Skin epidermis (tissue), 12 donors: ENCODE measurements around the gene WDR54.

Source experiments
- H3K27ac ChIP-seq, 21 experiments: fragments of 200-600 bp; sonication (generic) in 11 of 21; one replicate each; pipeline ENCODE4 v1.5.0; 2020; ENCODE audit warnings: mild to moderate bottlenecking in 3 of 21, inconsistent platforms in 2 of 21, moderate library complexity in 2 of 21
- H3K4me3 ChIP-seq, 7 experiments: fragments of 200-600 bp; sonication (generic) in 2 of 7; one replicate each; pipeline ENCODE4 v1.5.0; 2020; ENCODE audit warnings: inconsistent platforms in 2 of 7, mild to moderate bottlenecking in 2 of 7, moderate library complexity in 1 of 7

WDR54 gene

DNA sequence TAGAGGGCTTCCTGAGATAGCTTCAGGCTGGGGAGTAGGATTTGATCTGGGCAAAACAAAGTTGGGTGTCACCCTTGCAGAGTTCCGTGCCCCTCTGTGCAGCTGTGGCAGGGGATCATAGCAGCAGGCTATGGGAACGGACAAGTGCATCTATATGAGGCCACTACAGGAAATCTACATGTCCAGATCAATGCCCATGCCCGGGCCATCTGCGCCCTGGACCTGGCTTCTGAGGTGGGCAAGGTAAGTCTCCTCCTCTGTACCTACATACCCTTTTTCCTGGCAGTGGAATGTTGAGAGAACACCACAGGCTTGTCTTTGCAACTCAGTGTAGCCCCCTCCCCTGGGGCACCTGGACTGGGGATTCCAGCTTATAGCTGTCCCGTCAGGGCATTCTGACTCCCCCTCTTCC is 3.5 kb downstream of the WDR54 start:
- Histone ChIP-seq H3K4me3 (no peak overlapping the region), H3K27ac (peak overlapping the region in 4 of 21 experiments; percentile 3 to 51 (median 30))

DNA sequence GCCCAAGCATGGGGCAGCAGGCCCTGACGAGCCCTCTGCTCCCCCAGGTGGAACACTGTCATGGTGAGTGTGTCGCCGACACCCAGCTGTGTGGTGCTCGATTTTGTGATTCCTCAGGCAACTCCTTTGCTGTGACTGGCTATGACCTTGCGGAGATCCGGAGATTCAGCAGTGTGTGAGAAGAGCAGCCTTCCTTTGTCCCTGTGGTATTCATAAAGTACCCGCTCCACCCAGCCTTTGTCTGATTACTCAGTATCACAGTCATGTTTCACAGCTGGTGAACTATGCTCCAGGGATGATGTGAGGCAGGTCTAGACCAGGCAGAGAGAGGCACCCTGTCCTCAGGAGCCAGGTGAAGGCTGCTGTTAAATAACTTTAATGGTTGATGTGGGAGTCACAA is 4.0 kb downstream of the WDR54 start:
- H3K27ac ChIP-seq, result peak overlapping the region in 4 of 21 experiments; percentile 24 to 52 (median 43)
- H3K4me3 ChIP-seq, result no peak overlapping the region

DNA sequence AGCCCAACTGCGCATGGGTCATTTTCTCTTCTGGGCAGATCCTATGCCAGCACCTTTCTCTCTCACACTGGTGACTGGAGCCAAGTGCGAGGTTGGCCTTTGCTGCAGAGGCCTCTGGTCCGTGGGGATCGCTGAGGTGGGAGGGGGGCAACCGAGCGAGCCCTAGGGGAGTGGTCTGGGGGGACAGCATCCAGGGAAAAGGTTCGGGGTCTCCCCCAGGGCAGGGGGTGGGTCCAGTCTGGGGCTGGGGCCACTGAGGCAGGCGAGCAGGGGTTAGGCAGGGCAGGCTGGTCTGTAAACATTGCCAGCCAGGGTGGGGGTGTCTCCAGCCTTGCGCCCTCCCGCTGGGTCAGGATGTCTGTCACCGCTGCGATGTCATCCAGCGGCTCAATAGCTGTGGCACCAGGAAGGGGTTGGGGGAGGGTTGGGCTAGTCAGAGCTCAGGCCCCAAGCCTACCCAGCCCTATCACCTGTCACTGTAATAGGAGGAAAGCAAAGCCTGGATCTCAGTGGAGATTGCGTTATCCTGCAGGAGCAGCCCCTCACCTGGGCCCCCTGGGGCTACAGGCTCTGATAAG is 4.7 kb downstream of the WDR54 start:
- H3K27ac ChIP-seq, result peak overlapping the region in 5 of 21 experiments; percentile 17 to 69 (median 52)
- H3K4me3 ChIP-seq, result no peak overlapping the region

DNA sequence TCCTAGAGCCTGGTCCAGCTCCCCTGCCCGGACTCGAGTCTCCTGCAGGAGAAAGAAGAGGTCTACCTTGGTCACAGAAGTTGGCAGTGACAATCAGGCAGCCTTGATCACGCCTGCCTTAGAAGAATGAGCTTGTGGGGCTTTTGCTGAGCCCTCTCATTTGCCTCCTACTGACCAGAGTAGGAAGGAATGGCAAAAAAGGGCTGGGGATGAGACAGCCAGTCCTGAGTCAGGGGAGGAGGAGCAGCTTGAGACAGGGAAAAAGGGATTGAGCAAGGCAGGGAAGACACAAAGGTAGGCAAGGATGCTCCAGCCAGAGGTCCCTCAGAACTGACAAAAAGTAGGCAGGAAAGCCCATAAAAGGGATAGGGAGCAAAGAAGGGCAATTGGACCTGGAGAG is 6.0 kb downstream of the WDR54 start:
- Histone ChIP-seq H3K4me3 (no peak overlapping the region), H3K27ac (no peak overlapping the region)

DNA sequence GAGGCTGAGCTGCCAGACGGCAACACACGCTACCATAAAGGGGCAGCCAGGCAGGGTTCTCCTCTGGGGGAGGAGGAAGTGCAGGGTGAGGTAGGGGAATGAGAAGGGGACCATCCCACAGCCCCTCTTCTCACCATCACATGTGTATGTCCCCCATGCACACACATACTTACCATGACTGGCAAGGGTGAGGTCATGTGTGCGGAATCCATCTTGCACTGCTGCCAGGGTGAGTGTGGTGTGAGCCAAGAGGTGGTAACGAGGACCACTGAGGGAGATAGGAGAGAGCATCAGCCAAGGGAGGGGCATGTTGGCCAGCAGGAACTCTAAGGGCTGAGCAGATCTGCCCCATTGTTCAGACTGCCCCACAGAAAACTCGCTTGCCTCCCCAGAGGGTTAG is 7.1 kb downstream of the WDR54 start:
- no peak overlapping the region for H3K27ac ChIP-seq
- H3K4me3 ChIP-seq, result no peak overlapping the region

DNA sequence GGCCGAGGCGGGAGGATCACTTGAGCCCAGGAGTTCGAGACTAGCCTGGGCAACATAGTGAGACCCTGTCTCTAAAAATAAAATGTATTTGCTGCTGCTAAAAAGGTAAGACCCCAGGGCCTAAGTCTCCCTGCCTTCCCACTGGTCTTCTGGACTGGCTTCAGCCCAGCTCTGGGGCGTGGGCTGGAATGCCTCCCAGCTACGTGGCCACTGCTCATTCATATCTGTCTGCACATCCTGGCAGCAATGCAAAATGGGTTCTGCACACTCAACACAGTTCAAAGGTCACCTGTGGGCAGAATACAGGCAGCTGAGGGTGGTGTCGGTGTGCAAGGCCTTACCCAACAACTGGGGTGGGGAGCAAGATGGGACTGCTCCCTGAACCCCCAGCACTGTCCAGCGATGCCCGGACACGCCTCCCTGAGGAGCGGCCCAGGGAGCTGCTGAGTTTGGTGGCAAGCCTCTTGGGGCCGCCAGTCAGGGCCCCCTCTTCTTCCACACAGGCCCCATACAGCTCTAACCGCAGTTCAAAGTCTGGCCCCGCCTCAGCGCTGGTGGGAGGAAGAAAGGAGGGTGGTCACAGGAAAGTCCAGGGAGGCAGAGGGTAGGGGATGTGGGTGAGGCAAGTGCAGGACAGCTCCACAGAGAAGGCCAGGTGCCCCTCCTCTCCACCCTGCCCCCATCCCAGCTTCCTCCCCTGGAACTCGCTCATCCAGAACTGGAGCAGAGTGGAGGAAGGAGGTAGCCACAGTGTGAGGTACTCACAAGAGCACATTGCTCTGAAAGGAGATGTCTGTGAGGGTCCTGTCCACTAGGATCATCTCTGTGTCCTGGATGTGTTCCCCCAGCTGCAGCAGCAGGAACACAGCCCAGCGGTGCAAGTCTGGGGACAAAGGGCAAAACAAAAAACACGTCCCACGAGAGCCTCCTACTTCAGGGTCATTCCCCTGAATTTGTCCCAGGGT is 8.2 kb downstream of the WDR54 start:
- Histone ChIP-seq H3K4me3 (no peak overlapping the region), H3K27ac (no peak overlapping the region)

DNA sequence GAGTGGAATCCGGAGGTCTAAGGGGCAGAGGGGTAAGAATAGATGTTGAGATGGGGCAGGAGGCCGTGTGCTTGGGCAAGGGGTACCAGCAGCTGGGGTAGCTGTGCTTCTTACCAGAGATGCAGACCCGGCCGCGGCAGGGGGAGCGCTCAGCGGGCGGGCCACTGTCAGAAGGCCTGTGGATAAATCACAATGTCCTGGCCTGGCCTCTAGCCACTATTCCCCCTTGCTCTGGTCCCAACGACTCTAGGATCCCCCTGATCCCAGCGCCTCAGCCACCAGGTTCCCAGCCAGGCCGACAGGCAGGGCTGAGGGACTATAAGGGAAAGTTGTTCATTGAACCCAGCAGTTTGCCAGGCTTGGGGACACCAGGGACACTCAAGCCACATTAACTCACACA is 9.0 kb downstream of the WDR54 start:
- H3K27ac ChIP-seq, result no peak overlapping the region

DNA sequence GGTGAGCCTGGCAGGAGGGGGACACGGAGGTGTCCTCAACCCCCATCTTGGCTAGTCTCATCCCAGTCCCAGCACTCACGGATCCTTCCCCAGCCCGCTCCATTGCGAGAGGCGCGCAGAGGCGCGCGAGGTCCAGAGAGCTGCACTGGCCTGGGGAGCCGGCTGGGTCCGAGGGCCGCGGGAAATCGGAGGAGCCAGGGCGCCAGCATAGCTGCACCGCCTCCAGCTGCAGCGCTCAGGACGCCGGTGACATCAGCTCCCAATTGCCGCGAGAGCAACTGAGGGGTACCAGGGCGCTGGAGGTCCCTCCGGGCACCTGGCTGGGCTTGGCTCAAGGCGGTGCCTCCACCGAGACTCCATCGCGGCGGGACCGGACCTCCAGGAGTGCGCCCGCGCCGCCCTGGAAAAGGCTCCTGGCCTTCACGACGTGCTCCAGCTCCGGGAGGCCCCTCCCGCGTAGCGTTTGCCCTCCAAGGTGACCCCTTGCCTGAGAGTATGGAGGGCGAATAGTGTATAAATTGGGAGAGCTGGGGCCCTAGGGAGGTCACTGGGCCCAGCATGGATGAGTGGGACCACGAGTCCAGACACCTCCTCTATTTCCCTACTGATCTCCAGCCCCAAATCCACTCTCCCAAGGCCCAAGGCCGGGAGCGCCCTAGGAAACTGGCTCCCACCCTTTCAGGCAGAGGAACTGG is 14.7 kb downstream of the WDR54 start:
- H3K4me3 ChIP-seq, result no peak overlapping the region
- H3K27ac ChIP-seq, result peak overlapping the region in 1 of 21 experiments; percentile 2

More for the DNA sequence above, 9.0 kb downstream of the WDR54 start:
- H3K4me3 ChIP-seq, result no peak overlapping the region

DNA sequence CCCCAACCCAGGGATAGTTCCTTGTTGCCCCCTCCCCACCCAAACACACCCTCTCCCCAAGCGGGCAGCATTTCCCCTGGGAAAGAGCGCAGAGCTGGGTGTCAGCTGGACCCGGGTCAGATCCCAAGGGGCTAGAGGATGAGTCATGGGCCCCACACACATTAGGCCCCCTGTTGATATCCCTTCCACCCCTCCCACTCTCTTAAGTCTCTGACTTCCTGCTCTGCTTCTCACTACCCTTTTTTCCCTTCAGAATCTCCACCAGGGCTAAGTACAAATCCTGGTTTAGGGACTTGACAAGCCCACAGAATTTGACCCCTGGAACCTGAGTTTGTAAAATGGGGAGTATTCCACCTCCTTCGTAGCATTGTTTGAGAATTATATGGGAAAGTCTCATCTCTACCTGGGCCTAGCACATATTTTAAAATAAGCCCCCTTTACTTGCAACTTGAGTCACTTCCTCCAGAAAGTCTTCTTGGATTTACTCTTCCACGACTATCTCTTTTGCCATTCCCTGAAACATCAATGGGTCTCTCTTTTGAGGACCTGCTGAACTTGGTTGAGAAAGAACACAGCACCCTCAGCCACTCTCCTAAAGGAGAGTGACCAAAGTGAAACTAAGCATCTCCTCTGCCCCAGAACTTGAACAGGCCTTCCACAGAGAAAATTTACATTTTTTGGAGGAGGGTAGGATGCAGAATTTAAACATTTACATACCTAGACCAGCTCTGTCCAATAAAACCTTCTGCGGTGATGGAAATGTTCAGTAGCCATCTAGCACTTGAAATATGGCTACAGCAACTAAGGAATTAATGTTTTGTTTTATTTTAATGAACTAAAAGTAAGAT is 15.5 kb downstream of the WDR54 start:
- H3K4me3 ChIP-seq, result no peak overlapping the region
- H3K27ac ChIP-seq, result peak overlapping the region in 1 of 21 experiments; percentile 2

DNA sequence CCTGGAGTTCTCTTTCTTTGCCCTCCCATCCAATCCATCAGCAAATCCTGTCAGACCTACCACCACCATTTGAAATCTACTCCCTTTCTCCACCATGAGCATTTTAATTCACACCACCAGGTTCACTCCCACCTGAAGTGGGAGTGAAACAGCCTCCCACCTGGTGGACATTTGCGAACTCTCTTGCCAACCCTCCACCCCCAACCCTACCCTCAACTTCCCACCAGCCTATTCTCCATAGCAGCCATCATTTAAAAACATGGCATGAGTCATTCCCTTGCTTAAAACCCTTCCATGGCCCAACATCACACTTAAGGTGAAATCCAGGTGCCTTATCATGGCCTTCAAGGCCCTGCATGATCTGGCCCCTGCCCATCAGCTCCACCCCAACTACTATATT is 16.7 kb downstream of the WDR54 start:
- Histone ChIP-seq H3K27ac (no peak overlapping the region), H3K4me3 (no peak overlapping the region)

DNA sequence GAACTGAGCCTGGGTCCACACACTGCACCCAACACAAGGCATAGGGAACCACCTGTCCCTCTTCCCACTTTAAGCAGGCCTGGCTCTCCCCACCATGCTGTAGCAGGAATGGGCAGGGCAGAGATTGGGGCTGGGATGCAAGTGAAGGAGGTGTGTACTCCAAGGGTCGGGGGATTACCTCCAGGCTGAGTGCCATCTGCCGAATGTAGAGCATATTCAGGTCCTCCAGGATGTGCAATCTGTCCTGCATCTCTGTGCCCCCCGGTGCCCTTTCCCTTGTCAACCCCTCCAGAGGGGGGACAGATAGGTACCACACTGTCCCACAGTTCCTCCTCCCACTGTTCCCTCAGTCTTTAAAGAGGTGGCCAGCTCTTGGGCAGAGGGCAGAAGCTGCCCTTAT is 17.8 kb downstream of the WDR54 start:
- peak overlapping the region; percentile 35 to 61 (median 48) for H3K4me3 ChIP-seq
- H3K27ac ChIP-seq, result peak overlapping the region in 17 of 21 experiments; percentile 54 to 94 (median 84)

DNA sequence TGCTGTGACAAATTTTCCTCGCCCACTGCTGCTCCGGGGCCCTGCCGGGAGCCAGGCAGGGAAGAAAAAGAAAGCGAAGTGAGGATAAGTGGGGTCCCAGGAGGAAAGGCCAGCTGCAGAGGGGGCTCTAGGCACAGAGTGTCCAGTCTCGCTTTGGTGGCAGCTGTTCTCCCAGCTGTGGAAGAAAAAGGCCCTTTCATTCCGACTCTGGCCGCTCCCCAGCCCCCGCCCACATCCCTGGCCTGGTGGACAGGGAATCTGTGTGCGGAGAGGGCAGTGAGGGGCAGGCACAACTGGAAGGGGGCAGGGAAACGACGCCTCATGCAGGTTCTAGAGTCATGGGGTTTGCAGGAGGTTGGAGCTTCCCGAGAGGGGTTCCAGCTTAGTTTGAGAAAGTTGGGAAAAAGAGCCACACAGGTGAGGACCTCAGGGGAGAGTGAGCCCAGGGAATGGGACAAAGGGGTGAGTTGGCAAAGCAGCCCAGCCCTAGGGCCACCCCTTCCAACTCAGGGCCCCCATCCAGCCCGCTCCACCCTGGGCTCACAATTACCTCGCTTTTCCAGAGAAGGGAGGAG is 18.4 kb downstream of the WDR54 start:
- Histone ChIP-seq H3K27ac (peak overlapping the region in 20 of 21 experiments; percentile 41 to 94 (median 84)), H3K4me3 (peak overlapping the region; percentile 35 to 61 (median 48))

DNA sequence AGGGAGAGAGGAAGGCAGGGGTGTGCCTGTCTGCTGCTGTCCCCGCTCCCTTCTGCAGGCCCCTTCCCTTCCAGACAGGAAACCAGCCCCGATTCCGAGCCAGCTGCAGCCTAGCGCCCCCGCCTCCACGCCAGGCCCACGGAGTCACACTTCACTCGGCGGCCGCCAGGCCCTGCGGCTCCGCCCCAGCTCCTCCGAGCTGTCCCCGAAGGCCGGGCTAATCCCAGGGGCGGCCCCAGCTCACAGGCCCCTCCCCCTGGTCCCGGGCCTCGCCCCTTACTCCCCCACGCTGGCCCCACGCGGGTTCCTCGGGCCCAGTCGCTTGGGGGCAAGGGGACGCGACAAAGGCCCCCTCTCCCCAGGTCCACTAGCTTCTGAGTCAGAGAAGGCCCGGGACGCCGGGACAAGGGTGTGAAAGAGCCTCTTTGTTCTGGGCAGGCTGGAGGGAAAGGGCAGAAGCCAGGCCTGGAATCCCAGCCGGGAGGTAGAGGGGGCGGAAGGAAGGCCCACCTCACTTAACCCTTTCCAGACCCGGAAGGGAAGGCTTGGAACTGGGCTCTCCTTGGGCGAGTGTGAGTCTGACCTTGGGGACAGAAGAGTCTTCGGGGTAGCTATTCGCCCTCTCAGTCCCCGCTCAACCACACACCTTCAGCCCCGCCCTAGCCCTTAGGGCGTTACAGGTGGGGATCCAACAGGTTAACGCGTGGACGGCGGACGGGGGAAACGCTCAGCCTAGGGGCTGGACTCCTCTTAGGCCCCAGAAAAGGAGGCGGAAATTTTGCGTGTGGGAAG is 19.0 kb downstream of the WDR54 start:
- H3K27ac ChIP-seq, result peak overlapping the region; percentile 44 to 94 (median 83)
- peak overlapping the region; percentile 35 to 61 (median 48) for H3K4me3 ChIP-seq

DNA sequence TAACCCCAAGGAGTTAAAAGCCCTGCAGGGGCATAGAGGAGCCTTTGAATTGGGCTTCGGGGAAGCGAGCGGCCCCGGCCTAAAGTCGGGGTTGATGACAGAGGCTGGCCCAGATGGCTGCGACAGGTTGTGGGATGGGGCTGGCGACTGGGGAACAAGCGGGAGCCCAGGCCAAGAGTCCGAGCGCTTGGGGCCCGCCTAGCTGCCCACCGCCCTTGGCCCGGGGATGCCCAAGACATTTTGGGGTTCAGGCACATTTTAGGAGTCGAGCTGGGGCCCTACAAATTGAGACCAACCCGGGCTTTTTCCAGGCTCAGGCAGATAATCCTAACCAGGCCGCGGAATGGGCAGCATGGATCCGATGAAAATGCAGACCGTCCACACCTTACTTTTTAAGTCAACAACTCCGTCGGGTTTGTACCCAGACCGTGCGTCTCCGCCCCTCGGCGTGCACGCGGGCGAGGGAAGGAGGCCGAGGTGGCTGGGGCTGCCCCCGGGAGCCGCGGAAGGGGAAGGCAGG is 19.7 kb downstream of the WDR54 start:
- Histone ChIP-seq H3K27ac (peak overlapping the region; percentile 62 to 94 (median 83)), H3K4me3 (peak overlapping the region; percentile 35 to 61 (median 48))

DNA sequence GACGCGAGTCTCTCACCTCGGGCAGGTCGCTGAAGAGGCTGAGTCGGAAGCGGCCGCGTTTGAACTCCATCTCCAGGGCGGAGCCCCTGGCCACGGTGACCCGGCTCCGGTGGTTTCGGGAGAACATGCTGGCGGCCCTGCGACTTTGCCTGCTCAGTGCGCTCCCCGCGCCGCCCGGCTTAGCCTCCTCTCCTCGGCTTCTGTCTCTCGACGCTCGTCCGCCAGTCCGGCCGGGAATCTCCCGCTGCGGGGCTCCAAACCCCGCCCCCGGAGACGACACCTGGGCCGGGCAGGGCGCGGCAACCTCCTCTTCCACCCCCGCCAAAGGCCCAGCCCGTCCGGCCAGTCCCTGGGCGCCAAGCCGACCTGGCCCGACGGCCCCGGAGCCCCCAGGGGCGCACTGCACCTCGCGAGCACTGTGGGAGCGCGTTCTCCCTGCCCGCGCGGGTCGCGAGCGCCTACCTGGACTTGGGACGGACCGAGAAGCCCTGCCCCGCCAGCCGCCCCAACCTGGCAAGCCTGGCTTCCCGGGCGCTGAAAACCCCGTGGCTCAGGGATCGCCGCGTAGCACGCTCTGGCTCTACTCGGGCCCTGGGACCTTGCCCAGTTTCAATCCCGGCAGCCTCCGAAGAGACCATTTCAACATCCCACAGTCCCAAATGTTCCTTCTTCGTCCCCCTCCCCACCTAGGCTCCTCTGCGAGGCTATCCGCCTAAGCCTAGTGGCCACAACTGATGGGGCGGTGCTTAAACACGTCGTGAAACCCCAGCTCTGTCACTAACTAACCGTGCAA is 20.4 kb downstream of the WDR54 start, which contains the start of gene RTKN:
Gene RTKN (minus strand): TSS at position 248 of the 793 bp plus-strand sequence. CDS start 121 bp downstream, at position 127.
- H3K4me3 ChIP-seq, result peak within 1 kb of the TSS; percentile 35 to 61 (median 48)
- peak within 1 kb of the TSS; percentile 62 to 94 (median 83) for H3K27ac ChIP-seq

DNA sequence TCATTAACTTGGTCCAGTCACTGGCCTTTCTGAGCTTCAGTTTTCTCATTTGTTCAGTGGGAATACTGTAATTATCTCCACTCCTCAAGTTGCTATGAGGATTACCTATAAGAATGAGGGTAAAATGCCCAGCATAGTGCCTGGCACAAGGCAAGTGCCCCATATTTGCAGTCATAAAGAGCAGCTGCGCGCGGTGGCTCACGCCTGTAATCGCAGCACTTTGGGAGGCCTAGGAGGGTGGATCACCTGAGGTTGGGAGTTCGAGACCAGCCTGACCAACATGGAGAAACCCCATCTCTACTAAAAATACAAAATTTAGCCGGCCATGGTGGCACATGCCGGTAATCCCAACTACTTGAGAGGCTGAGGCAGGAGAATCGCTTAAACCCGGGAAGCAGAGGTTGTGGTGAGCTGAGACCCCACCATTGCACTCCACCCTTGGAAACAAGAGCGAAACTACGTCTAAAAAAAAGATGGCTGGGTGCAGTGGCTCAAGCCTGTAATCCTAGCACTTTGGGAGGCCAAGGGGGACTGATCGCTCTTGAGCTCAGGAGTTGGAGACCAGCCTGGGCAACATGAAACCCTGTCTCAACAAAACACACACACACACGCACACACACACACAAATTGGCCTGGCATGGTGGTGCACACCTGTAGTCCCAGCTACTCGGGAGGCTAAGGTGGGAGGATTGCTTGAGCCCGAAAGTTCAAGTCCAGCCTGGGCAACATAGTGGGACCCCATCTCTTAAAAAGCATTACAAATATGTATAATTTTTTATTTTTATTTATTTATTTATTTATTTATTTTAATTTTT is 21.2 kb downstream of the WDR54 start:
- peak overlapping the region in 20 of 21 experiments; percentile 62 to 94 (median 82) for H3K27ac ChIP-seq
- H3K4me3 ChIP-seq, result peak overlapping the region; percentile 35 to 61 (median 48)
